Hepatocyte (in vitro differentiated cells): ENCODE results near the gene GNS.

Experiments used
- EZH2 ChIP-seq: fragments of 200-600 bp; sonication (generic); IDR thresholded peaks from 2 replicates; pipeline ENCODE4 v1.6.1; 2016; ENCODE audit warnings: antibody characterized with exemption, mild to moderate bottlenecking, borderline replicate concordance
- TF ChIP-seq, protein P1 (sequence below): fragments of 200-600 bp; sonication (generic); IDR thresholded peaks from 2 replicates; pipeline ENCODE4 v1.5.1; 2016; ENCODE audit warnings: antibody characterized with exemption, mild to moderate bottlenecking; ENCODE audit not compliant: poor library complexity

GRCh38 chr12:64743206-64743605 lies 16.0 kb downstream of the GNS start:
- TF ChIP-seq, protein P1, sequence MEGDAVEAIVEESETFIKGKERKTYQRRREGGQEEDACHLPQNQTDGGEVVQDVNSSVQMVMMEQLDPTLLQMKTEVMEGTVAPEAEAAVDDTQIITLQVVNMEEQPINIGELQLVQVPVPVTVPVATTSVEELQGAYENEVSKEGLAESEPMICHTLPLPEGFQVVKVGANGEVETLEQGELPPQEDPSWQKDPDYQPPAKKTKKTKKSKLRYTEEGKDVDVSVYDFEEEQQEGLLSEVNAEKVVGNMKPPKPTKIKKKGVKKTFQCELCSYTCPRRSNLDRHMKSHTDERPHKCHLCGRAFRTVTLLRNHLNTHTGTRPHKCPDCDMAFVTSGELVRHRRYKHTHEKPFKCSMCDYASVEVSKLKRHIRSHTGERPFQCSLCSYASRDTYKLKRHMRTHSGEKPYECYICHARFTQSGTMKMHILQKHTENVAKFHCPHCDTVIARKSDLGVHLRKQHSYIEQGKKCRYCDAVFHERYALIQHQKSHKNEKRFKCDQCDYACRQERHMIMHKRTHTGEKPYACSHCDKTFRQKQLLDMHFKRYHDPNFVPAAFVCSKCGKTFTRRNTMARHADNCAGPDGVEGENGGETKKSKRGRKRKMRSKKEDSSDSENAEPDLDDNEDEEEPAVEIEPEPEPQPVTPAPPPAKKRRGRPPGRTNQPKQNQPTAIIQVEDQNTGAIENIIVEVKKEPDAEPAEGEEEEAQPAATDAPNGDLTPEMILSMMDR: no peak
- TF ChIP-seq EZH2: no peak
